Activated naive CD4-positive, alpha-beta T cell treated with anti-CD3 and anti-CD28 coated beads, Interleukin-2, amount 10 ng/mL, durations not matched to agents 7 days and 5 days (primary cell): ENCODE data around the gene IKBKE.
A peak's percentile ranks its signal among the peaks of the same experiment; 100 is the strongest.

Source experiments
- CTCF ChIA-PET: fragments of 350-600 bp; sonication (Branson Sonifier 250); formaldehyde crosslinking; loops from one replicate; lab custom pipeline; 2021; ENCODE audit warnings: antibody characterized with exemption; lab: Charles Lee
- DNase-seq: peaks from one replicate; pipeline ENCODE4 v3.0.0-alpha.2; 2020
- H3K27ac Mint-ChIP-seq: one replicate; pipeline ENCODE4 v1.8.0; 2021; ENCODE audit warnings: mild to moderate bottlenecking, moderate library complexity, mixed read lengths
- H3K27me3 Mint-ChIP-seq: one replicate; pipeline ENCODE4 v1.8.0; 2021; ENCODE audit warnings: mild to moderate bottlenecking, mixed read lengths
- H3K36me3 Mint-ChIP-seq: one replicate; pipeline ENCODE4 v1.8.0; 2021; ENCODE audit warnings: mixed read lengths
- H3K4me1 Mint-ChIP-seq: one replicate; pipeline ENCODE4 v1.8.0; 2021; ENCODE audit warnings: mixed read lengths
- H3K4me3 Mint-ChIP-seq: one replicate; pipeline ENCODE4 v1.8.0; 2021; ENCODE audit warnings: mild to moderate bottlenecking, moderate library complexity, mixed read lengths
- H3K9me3 Mint-ChIP-seq: one replicate; pipeline ENCODE4 v1.8.0; 2021; ENCODE audit warnings: mixed read lengths

Gene IKBKE

GRCh38 chr1:206545351-206545750 is 75.1 kb downstream of the IKBKE start:
- peak; percentile 10 for DNase-seq
- Mint-ChIP-seq H3K4me3 (no peak overlapping the region), H3K36me3 (no peaks in the 10 kb centered on the region), H3K27me3 (no peaks in the 10 kb centered on the region), H3K9me3 (no peaks in the 10 kb centered on the region), H3K27ac (no peak overlapping the region), H3K4me1 (peaks cover 19% of the 10 kb centered on the region)
- CTCF ChIA-PET: interaction anchor here (0.6 to 10.1 kb wide), 36 partner anchors 8 to 1320 kb away, joined by 3 to 255 read pairs (median 5); partner anchors contain the start of gene EIF2D
